Measurements from ENCODE around the gene FMN2.

GRCh38 chr1:240070188-240070587, 21.5 kb upstream of the FMN2 start:
- TF ChIP-seq, protein P1, sequence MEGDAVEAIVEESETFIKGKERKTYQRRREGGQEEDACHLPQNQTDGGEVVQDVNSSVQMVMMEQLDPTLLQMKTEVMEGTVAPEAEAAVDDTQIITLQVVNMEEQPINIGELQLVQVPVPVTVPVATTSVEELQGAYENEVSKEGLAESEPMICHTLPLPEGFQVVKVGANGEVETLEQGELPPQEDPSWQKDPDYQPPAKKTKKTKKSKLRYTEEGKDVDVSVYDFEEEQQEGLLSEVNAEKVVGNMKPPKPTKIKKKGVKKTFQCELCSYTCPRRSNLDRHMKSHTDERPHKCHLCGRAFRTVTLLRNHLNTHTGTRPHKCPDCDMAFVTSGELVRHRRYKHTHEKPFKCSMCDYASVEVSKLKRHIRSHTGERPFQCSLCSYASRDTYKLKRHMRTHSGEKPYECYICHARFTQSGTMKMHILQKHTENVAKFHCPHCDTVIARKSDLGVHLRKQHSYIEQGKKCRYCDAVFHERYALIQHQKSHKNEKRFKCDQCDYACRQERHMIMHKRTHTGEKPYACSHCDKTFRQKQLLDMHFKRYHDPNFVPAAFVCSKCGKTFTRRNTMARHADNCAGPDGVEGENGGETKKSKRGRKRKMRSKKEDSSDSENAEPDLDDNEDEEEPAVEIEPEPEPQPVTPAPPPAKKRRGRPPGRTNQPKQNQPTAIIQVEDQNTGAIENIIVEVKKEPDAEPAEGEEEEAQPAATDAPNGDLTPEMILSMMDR (IDR thresholded peaks at IDR 0.05; ENCODE audit: low read depth, low read length), result no peak
- no peak for TF ChIP-seq EZH2phosphoT487 (IDR thresholded peaks at IDR 0.05; ENCODE audit: low read depth)
